Spinal cord (tissue), 10 donors: Measurements from ENCODE around the gene QRFP. TPM values are rescaled to one million over a fixed set of nuclear protein-coding genes. Genes with fewer than 3 reads are reported as not detected.

Experiments
- DNase-seq, 6 donors: peaks; one replicate each; pipeline versions ENCODE4 v3.0.0 to v3.0.0-alpha.2; 2013 to 2015; ENCODE audit warnings: low spot score in 6 of 6, low read depth in 4 of 6
- H3K27ac ChIP-seq: one replicate; pipeline ENCODE4 v1.5.1; 2013; ENCODE audit warnings: low read depth, low read length, control low read depth
- H3K27me3 ChIP-seq: one replicate; pipeline ENCODE4 v1.6.1; 2013; ENCODE audit warnings: low read length; ENCODE audit not compliant: control insufficient read depth, insufficient read depth
- H3K36me3 ChIP-seq: one replicate; pipeline ENCODE4 v1.6.1; 2013; ENCODE audit warnings: low read length; ENCODE audit not compliant: control insufficient read depth, insufficient read depth
- H3K4me1 ChIP-seq: one replicate; pipeline ENCODE4 v1.6.1; 2013; ENCODE audit warnings: low read length; ENCODE audit not compliant: control insufficient read depth, insufficient read depth
- H3K4me3 ChIP-seq: one replicate; pipeline ENCODE4 v1.5.1; 2013; ENCODE audit warnings: low read depth, low read length, control low read depth
- H3K9me3 ChIP-seq: one replicate; pipeline ENCODE4 v1.6.1; 2013; ENCODE audit warnings: low read length; ENCODE audit not compliant: control insufficient read depth, insufficient read depth
- WGBS: methylation state at CpG from one replicate; pipeline ENCODE4 v1.1.5; 2013; ENCODE audit warnings: missing lambda C conversion rate; ENCODE audit not compliant: insufficient coverage; 5-methylcytosine and 5-hydroxymethylcytosine counted together
- polyA plus RNA-seq, 2 donors: library from polyadenylated mRNA; unstranded; fragments of 120-200 nt; gene quantifications; one replicate each; pipeline ENCODE4 v1.2.1, GENCODE V29; 2013; ENCODE audit not compliant: insufficient read length in 2 of 2
- total RNA-seq, 2 donors: library from RNA; depleted of rRNA in 1 of 2; stranded (reverse); fragments of 120-200 nt in 1 of 2; fragments of >200 nt in 1 of 2; gene quantifications; one replicate each; pipeline versions ENCODE4 v1.2.3 to v1.2.4, GENCODE V29; 2013 to 2014
- donor health status: healthy.

Gene QRFP
- total and polyA plus RNA-seq, 4 donors = 0.51 to 0.54 TPM; not detected in 2

DNA sequence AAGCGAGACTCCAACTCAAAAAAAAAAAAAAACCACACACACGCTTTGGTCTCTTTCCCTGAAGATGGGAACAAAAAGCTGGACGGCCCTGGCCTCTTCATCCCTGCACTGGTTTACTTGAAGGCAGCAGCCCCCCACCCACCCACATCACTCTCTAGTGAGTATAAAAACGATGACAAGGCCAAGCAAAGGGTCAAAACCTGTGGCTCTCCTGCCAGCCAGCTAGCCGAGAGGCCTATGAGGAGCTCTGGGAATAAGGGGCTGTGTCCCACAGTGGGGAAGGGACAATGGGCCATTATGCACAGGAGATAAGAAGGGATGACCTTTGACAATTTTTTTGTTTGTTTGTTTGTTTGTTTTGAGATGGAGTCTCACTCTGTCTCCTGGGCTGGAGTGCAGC is 13.1 kb downstream of the QRFP start:
- Histone ChIP-seq H3K36me3 (peaks cover 81% of the 10 kb centered on the region), H3K27ac (no peak overlapping the region), H3K9me3 (no peaks in the 10 kb centered on the region), H3K4me3 (no peak overlapping the region), H3K27me3 (no peaks in the 10 kb centered on the region), H3K4me1 (peaks cover 18% of the 10 kb centered on the region)
- 91% methylated on average over 3 of the region's 5 CpGs for WGBS
- no peak for DNase-seq

DNA sequence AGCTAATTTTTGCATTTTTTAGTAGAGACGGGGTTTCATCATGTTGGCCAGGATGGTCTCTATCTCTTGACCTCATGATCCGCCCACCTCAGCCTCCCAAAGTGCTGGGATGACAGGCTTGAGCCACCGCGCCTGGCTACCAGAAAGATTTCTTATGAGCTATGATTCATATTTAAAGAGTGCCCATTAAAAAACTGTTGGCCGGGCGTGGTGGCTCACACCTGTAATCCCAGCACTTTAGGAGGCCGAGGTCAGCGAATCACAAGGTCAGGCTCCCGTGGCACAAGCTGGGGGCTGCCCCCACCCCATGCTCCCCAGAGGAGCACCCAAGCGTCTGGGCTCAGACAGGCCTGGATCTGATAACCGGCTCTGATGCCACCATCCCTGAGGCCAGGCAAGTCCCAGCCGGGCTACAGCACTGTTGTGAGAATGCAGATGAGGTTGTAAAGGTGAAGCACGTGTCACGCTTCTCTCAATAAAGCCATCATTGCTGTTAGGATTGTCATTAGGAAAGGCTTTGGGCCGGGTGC is 13.9 kb downstream of the QRFP start:
- H3K4me1 ChIP-seq = peaks cover 18% of the 10 kb centered on the region
- no peaks in the 10 kb centered on the region for H3K9me3 ChIP-seq
- no peak overlapping the region for H3K4me3 ChIP-seq
- no peak for DNase-seq
- WGBS = 91% methylated on average over 13 of the region's 15 CpGs
- H3K27me3 ChIP-seq = no peaks in the 10 kb centered on the region
- H3K36me3 ChIP-seq = peaks cover 78% of the 10 kb centered on the region
- no peak overlapping the region for H3K27ac ChIP-seq

DNA sequence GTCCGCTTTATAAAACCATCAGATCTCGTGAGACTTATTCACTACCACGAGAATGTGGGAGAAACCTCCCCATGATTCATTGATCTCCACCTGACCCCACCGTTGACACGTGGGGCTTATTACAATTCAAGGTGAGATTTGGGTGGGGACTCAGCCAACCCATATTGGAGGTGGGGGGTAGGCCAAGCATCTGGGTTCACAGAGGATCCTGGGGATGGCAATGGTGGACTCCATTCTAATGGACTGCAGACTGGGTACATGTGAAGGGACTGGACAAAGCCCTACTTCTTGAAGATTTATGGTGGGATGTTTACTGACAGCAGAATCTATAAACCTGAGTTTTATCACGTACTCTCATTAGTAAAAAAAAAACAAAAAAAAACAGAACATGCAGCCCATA is 15.1 kb downstream of the QRFP start:
- Histone ChIP-seq H3K4me3 (no peak overlapping the region), H3K4me1 (peaks cover 18% of the 10 kb centered on the region), H3K27me3 (no peaks in the 10 kb centered on the region), H3K36me3 (peaks cover 71% of the 10 kb centered on the region), H3K27ac (no peak overlapping the region), H3K9me3 (no peaks in the 10 kb centered on the region)
- no peak for DNase-seq
- no CpG with 5 or more reads among the region's 6 CpGs for WGBS

DNA sequence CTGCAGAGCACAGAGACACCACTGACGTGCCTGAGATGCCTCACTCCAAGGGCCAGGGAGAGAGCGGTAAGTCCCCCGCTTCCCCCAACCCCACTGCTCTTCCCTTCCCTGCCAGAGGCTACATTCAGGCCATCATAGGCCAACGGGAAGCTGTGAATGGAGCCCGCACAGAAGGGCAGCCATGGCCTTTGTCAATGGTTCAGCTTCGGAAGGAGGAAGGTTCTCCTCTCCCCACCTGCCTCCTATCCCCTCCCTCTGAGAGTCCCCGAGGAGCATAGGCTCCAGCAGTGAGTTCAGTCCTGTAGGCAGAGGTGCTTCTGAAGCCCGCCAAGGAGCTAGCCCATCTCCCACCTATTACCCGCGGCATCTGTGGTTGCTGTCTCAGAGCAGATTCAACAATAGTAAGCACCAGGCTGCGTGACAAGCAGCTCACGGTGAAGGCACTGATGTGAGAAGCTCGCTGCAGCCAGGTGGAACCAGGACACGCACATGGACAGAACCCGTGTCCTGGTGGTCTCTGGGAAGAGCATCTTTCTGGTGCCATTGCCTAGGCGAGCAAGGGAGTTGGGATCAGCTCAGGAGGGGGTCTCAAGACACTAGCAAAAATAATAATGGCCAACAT is 15.9 kb downstream of the QRFP start:
- Histone ChIP-seq H3K27me3 (no peaks in the 10 kb centered on the region), H3K36me3 (peaks cover 66% of the 10 kb centered on the region), H3K27ac (no peak overlapping the region), H3K4me1 (peaks cover 18% of the 10 kb centered on the region), H3K4me3 (no peak overlapping the region), H3K9me3 (no peaks in the 10 kb centered on the region)
- WGBS = 95% methylated on average over 14 of the region's 16 CpGs
- no peak for DNase-seq

DNA sequence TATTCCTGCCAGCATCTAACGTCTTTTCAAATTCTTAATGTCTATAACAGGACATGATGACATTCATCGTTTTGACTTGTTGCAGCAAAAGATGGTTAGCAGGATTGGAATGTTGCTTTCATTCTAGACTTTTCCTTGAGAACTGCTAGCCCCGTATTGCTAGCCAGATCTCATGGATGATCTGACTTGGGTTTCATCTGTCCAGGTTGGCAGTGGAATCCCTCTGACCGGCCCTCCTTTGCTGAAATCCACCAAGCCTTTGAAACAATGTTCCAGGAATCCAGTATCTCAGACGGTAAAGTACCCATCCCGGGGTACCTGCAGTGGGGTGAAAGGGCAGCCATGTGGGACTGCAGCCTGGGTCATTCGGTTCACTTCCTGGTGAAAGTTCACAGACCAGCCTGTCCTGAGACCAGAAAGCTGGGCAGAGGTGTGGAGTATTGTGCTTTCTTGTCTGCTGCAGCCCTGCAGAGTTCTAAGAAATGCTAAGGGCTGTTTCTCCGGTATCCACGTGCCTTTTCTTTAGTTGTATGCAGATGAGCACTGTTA is 16.7 kb downstream of the QRFP start:
- no peak overlapping the region for H3K27ac ChIP-seq
- H3K9me3 ChIP-seq = no peaks in the 10 kb centered on the region
- peaks cover 66% of the 10 kb centered on the region for H3K36me3 ChIP-seq
- no peak for DNase-seq
- H3K4me1 ChIP-seq = peaks cover 15% of the 10 kb centered on the region
- H3K4me3 ChIP-seq = no peak overlapping the region
- H3K27me3 ChIP-seq = no peaks in the 10 kb centered on the region
- WGBS = 94% methylated on average over 6 of the region's 9 CpGs

DNA sequence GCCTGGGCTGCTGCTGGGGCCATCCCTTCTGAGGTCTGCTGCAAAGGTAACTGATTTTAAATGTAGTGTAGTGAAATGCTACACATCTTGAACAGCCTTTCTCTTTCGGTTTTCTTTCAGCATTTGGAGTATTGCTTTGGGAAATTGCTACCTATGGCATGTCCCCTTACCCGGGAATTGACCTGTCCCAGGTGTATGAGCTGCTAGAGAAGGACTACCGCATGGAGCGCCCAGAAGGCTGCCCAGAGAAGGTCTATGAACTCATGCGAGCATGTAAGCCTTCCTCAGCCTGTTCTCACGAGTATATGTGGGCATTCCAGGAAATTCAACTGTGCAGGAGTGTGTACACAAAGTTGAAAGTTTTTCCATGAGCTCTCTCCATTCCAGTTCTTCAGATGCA is 18.3 kb downstream of the QRFP start:
- H3K27ac ChIP-seq = no peak overlapping the region

DNA sequence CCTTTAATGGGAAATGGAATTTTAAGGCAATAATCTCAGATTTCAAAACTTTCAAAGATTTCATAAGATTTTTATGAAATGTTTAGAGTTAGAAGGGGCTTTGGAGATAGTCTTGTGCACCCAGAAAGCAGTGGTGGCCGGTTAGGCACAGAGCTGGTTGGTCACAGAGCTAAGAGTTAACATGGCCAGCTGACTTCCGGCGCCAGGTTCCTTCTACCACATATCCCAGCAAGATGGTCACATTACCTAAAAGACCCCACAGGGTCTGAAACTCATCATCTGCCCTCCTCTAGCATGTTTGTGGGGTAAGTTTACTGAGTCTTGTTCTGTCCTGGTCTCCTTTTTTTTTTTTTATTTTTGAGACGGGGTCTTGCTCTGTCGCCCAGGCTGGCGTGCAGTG is 19.3 kb downstream of the QRFP start:
- Histone ChIP-seq H3K27ac (no peak overlapping the region), H3K27me3 (no peaks in the 10 kb centered on the region), H3K4me3 (no peak overlapping the region), H3K36me3 (peaks cover 60% of the 10 kb centered on the region), H3K4me1 (peaks cover 17% of the 10 kb centered on the region), H3K9me3 (no peaks in the 10 kb centered on the region)
- 100% methylated on average over 2 of the region's 6 CpGs for WGBS
- DNase-seq = no peak

More for the DNA sequence above, 18.3 kb downstream of the QRFP start:
- Histone ChIP-seq H3K27me3 (no peaks in the 10 kb centered on the region), H3K36me3 (peaks cover 59% of the 10 kb centered on the region), H3K4me3 (no peak overlapping the region), H3K9me3 (no peaks in the 10 kb centered on the region), H3K4me1 (peaks cover 8% of the 10 kb centered on the region)
- DNase-seq = no peak
- 100% methylated on average over 3 of the region's 6 CpGs for WGBS

DNA sequence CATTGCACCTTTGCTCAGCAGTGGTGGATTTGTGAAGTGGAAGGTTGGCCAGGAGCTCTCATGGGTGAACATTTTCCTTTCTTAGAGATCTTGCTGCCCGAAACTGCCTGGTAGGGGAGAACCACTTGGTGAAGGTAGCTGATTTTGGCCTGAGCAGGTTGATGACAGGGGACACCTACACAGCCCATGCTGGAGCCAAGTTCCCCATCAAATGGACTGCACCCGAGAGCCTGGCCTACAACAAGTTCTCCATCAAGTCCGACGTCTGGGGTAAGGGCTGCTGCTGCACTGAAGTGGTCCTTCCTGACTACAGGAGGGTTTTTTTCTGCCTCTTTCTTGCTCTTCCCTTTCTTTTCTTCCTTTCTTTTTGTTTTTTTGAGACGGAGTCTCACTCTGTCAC is 21.8 kb downstream of the QRFP start:
- DNase-seq = no peak
- Histone ChIP-seq H3K27ac (no peak overlapping the region), H3K9me3 (no peaks in the 10 kb centered on the region), H3K4me1 (peaks cover 39% of the 10 kb centered on the region), H3K27me3 (no peaks in the 10 kb centered on the region), H3K4me3 (no peak overlapping the region), H3K36me3 (peaks cover 55% of the 10 kb centered on the region)
- 92% methylated on average over 4 of the region's 5 CpGs for WGBS

DNA sequence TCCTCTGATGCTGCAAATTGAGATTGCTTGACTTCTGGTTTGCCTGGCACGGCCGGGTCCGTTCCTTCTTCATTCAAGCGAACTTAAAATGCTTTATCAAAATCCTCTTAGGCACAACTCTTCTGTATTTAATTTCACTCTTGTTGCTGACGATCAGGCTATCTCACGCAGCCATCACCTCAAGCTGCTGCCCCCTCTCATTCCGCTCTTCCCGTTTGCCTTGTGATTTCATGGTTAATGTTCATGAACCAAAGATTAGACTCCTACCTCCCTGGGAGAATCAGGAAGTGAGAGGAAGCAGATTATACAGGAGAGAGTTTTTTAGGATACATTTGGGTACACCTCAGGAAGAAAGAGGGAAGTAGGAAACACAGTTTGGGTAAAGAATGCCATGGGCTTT is 22.6 kb downstream of the QRFP start:
- Histone ChIP-seq H3K9me3 (no peaks in the 10 kb centered on the region), H3K4me3 (no peak overlapping the region), H3K4me1 (peaks cover 47% of the 10 kb centered on the region), H3K27ac (no peak overlapping the region), H3K36me3 (peaks cover 52% of the 10 kb centered on the region), H3K27me3 (no peaks in the 10 kb centered on the region)
- WGBS = 76% methylated on average over 5 of the region's 8 CpGs
- DNase-seq = no peak

DNA sequence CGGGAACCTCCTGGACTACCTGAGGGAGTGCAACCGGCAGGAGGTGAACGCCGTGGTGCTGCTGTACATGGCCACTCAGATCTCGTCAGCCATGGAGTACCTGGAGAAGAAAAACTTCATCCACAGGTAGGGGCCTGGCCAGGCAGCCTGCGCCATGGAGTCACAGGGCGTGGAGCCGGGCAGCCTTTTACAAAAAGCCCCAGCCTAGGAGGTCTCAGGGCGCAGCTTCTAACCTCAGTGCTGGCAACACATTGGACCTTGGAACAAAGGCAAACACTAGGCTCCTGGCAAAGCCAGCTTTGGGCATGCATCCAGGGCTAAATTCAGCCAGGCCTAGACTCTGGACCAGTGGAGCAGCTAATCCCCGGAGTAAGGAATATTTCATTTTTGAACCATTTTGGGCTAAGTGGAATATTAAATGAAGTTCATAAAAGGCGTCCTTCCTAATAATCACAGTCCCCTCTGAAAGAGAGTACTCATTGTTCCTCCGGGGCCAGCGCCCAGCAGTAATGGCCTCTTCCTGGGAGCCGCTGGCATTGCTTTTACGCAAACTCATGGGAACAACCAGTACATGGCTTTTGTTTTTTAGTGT is 23.6 kb downstream of the QRFP start:
- Histone ChIP-seq H3K36me3 (peaks cover 44% of the 10 kb centered on the region), H3K9me3 (no peaks in the 10 kb centered on the region), H3K27me3 (no peaks in the 10 kb centered on the region), H3K4me1 (peaks cover 56% of the 10 kb centered on the region), H3K4me3 (no peak overlapping the region), H3K27ac (no peak overlapping the region)
- 69% methylated on average over 9 of the region's 15 CpGs for WGBS
- DNase-seq = peak in 2 of 6 donors; percentile 71 to 83
